Nephron progenitor cell (in vitro differentiated cells): ENCODE results near the gene FAM117A.

Experiments
- DNase-seq: peaks from one replicate; pipeline ENCODE4 v3.0.0; 2021
- H3K27ac Mint-ChIP-seq: 2 replicates; pipeline ENCODE4 v1.8.0; 2021; ENCODE audit warnings: mild to moderate bottlenecking, moderate library complexity, mixed read lengths
- H3K27me3 Mint-ChIP-seq: 2 replicates; pipeline ENCODE4 v1.8.0; 2021; ENCODE audit warnings: mild to moderate bottlenecking, low read depth, mixed read lengths; ENCODE audit not compliant: poor library complexity
- H3K36me3 Mint-ChIP-seq: 2 replicates; pipeline ENCODE4 v1.8.0; 2021; ENCODE audit warnings: low read depth, mixed read lengths
- H3K4me1 Mint-ChIP-seq: 2 replicates; pipeline ENCODE4 v1.8.0; 2021; ENCODE audit warnings: mixed read lengths
- H3K4me3 Mint-ChIP-seq: 2 replicates; pipeline ENCODE4 v1.8.0; 2021; ENCODE audit warnings: mild to moderate bottlenecking, moderate library complexity, mixed read lengths
- H3K9me3 Mint-ChIP-seq: 2 replicates; pipeline ENCODE4 v1.8.0; 2021; ENCODE audit warnings: mild to moderate bottlenecking, moderate library complexity, mixed read lengths
- CTCF ChIP-seq: fragments of 200-600 bp; sonication (generic); IDR thresholded peaks from 2 replicates; pipeline ENCODE4 v1.5.0; 2021; ENCODE audit warnings: antibody characterized with exemption

The FAM117A gene

DNA sequence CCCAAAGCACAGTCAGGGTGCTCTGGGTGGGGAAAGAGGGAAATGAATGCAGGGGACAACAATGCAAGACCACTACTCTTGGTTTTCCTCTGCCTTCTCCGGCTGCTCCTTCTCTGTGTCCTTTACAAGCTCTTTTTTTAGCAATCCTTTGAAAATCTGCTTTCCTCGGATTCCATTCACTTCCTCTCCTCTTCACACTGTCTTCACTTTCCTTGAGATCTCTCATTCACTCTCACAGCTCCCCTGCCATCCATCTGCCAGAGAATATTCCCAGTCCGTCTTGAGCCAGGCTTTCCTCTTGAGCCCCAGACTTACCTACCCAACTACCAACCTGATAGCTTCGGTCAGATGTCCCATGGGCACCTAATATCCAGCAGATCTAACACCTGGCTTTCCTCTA lies 75.1 kb downstream of the FAM117A start:
- Mint-ChIP-seq H3K27me3 (peaks cover 13% of the 10 kb centered on the region), H3K36me3 (no peaks in the 10 kb centered on the region), H3K27ac (peak overlapping the region; percentile 7), H3K4me3 (no peak overlapping the region), H3K9me3 (no peaks in the 10 kb centered on the region), H3K4me1 (peaks cover 20% of the 10 kb centered on the region)
- TF ChIP-seq CTCF = no peak
- DNase-seq = no peak

DNA sequence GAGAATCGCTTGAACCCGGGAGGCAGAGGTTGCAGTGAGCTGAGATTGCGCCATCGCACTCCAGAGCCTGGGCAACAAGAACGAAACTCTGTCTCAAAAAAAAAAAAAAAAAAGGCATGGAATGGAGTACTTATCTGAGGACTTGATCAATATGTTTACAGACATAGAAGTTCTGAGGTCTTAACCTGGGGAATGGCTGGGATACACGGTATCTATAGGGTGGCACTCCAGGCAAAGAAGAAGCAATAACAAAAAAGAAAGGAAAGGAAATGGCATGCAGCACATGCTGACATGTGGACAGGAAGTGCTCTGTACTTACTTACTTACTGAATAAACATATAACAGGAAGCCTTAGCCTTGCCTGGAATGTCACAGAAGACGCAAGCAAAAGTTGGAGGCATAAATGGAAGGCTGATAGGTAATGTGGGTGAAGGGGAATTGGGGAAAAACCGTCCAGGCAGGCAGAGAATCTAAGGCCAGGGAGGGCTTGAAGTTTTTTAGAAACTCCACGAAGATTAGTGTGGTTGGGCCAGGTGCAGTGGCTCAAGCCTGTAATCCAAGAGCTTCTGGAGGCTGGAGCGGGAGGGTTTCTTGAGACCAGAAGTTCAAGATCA lies 75.9 kb downstream of the FAM117A start:
- TF ChIP-seq CTCF = no peak
- no peak overlapping the region for H3K4me3 Mint-ChIP-seq
- H3K27ac Mint-ChIP-seq = peak overlapping the region; percentile 37
- no peaks in the 10 kb centered on the region for H3K9me3 Mint-ChIP-seq
- peaks cover 12% of the 10 kb centered on the region for H3K27me3 Mint-ChIP-seq
- H3K4me1 Mint-ChIP-seq = peaks cover 20% of the 10 kb centered on the region
- no peaks in the 10 kb centered on the region for H3K36me3 Mint-ChIP-seq
- no peak for DNase-seq

DNA sequence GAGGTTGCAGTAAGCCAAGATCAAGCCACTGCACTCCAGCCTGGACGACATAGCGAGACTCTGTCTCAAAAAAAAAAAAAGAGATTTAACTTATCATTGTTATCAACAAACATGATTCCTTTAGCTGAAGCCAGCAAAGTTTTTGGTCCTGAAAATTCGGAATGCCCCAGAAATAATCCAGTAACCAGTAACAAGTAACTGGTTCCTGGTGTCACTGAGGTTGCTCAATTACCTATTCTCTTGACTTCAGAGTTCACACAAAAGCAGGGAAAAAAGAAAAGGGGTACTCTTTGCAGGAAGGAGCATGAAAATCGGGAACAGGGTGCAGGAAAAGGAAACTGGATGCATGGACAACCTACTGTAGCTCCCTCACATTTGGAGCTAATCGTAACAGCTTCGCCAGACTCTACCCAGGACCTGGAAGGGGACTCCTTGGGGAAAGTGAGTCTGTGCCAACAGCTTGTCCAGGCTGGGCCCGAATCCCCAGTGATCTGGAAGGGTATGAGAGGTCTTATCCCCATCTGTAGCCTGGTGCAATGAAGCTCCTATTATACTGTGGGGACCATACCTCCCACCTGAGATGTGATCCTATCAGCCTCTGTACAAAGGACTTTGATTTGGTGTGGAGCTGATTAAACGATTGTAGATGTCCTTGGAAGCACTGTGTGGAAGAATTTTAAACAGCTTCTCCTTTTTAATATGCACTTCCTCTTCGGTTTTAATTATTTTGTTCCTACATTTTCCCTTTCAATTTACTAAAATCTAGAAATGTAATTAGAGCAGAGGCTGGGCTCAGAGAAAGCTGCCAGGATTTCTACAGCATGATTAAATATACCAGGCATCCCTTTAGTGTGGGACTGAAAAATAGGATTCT lies 82.6 kb downstream of the FAM117A start:
- H3K27me3 Mint-ChIP-seq = peaks cover 24% of the 10 kb centered on the region
- peaks cover 11% of the 10 kb centered on the region for H3K4me1 Mint-ChIP-seq
- TF ChIP-seq CTCF = no peak

DNA sequence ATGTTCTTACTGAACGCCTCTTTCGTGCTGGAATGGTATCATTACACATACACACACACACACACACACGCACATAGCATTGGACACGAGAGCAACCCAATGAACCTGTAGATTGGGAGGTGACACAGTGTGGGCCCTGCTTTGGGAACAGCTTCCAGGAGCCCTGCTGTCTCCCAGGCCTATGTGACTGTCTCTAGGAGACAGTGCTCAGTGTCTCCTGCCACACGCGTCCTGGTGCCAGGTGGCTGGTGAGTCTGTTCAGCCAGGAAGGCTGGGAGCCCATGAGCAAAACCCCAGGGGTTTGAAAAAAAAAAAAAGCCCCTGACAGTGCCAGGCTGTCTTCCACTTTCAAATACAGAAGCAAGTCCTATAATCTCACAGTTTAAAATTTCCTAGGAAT lies 83.6 kb downstream of the FAM117A start:
- H3K27ac Mint-ChIP-seq = no peak overlapping the region
- H3K9me3 Mint-ChIP-seq = peaks cover 9% of the 10 kb centered on the region
- H3K27me3 Mint-ChIP-seq = peaks cover 24% of the 10 kb centered on the region

More for the DNA sequence above, 82.6 kb downstream of the FAM117A start:
- H3K36me3 Mint-ChIP-seq = no peaks in the 10 kb centered on the region
- peaks cover 9% of the 10 kb centered on the region for H3K9me3 Mint-ChIP-seq
- H3K27ac Mint-ChIP-seq = no peak overlapping the region
- no peak for DNase-seq
- no peak overlapping the region for H3K4me3 Mint-ChIP-seq

GRCh38 chr17:49677933-49678847 lies 85.7 kb downstream of the FAM117A start, which contains the start of gene SPOP:
Gene SPOP (minus strand): TSS chr17:49678097. CDS start chr17:49622810, 55,287 bp downstream.
- peak; percentile 98 for DNase-seq
- peaks cover 35% of the 10 kb centered on the region for H3K4me1 Mint-ChIP-seq
- H3K27me3 Mint-ChIP-seq = peaks cover 20% of the 10 kb centered on the region
- peaks cover 22% of the 10 kb centered on the region for H3K36me3 Mint-ChIP-seq
- peak within 1 kb of the TSS; percentile 94 for H3K4me3 Mint-ChIP-seq
- TF ChIP-seq CTCF = no peak
- peaks cover 9% of the 10 kb centered on the region for H3K9me3 Mint-ChIP-seq
- peak within 1 kb of the TSS; percentile 98 for H3K27ac Mint-ChIP-seq

More for the DNA sequence above, 83.6 kb downstream of the FAM117A start:
- no peak for DNase-seq
- Mint-ChIP-seq H3K4me1 (peaks cover 21% of the 10 kb centered on the region), H3K36me3 (peaks cover 2% of the 10 kb centered on the region), H3K4me3 (no peak overlapping the region)
- TF ChIP-seq CTCF = no peak
